A549 (cell line): ENCODE data around the gene DEFB112.

Experiments used
- ZNF302 ChIP-seq: fragments of 250-450 bp; sonication (Bioruptor Pico); IDR thresholded peaks from 2 replicates; pipeline ENCODE4 v1.9.0; 2021; ENCODE audit warnings: inconsistent platforms, mild to moderate bottlenecking, moderate library complexity
- TF ChIP-seq, protein P1 (sequence below): fragments of >200 bp; sonication (Bioruptor Twin); formaldehyde crosslinking; IDR thresholded peaks from 3 replicates; pipeline ENCODE4 v1.5.1; 2016

DNA sequence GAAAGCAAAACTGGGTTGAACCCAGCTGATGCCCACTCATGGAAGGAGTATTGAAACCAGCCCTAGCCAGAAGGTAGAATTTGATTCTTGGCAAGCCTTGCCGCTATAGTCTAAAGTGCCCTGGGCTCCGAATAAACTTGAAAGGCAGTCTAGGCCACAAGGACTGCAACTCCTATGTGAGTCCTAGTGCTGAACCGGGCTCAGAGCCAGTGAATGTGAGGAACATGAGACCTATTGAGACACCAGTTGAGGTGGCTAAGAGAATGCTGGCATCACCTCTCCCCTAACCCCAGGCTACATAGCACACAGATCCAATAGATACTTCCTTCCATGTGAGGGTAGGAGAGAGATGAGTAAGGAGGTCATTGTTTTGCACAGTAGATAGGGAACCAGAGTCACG lies 24.5 kb downstream of the DEFB112 start:
- TF ChIP-seq, protein P1, sequence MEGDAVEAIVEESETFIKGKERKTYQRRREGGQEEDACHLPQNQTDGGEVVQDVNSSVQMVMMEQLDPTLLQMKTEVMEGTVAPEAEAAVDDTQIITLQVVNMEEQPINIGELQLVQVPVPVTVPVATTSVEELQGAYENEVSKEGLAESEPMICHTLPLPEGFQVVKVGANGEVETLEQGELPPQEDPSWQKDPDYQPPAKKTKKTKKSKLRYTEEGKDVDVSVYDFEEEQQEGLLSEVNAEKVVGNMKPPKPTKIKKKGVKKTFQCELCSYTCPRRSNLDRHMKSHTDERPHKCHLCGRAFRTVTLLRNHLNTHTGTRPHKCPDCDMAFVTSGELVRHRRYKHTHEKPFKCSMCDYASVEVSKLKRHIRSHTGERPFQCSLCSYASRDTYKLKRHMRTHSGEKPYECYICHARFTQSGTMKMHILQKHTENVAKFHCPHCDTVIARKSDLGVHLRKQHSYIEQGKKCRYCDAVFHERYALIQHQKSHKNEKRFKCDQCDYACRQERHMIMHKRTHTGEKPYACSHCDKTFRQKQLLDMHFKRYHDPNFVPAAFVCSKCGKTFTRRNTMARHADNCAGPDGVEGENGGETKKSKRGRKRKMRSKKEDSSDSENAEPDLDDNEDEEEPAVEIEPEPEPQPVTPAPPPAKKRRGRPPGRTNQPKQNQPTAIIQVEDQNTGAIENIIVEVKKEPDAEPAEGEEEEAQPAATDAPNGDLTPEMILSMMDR, result no peak
- TF ChIP-seq ZNF302 (CRISPR knock-in tag), result no peak
